Neural cell (in vitro differentiated cells): ENCODE measurements around the gene IMMP2L.

ENCODE experiments used
- EP300 ChIP-seq: fragments of 450-650 bp; conservative IDR thresholded peaks from 2 replicates; pipeline ENCODE4 v1.6.1; 2014; ENCODE audit warnings: antibody characterized with exemption, mild to moderate bottlenecking, moderate library complexity; ENCODE audit not compliant: poor library complexity, severe bottlenecking
- EZH2 ChIP-seq: fragments of 200-600, 300-800 bp; shearing (Covaris generic), sonication (generic); IDR thresholded peaks from 2 replicates; pipeline ENCODE4 v1.6.1; 2014; ENCODE audit warnings: antibody characterized with exemption, low read length, borderline replicate concordance, mild to moderate bottlenecking; ENCODE audit not compliant: insufficient read depth, poor library complexity, severe bottlenecking
- POLR2AphosphoS5 ChIP-seq: IDR thresholded peaks from 2 replicates; pipeline ENCODE4 v1.6.1; 2012
- RAD21 ChIP-seq: fragments of 450-650 bp; conservative IDR thresholded peaks from 2 replicates; pipeline ENCODE4 v1.6.1; 2014; ENCODE audit warnings: antibody characterized with exemption, mild to moderate bottlenecking, moderate library complexity
- SMC3 ChIP-seq: fragments of 450-650 bp; conservative IDR thresholded peaks from 2 replicates; pipeline ENCODE4 v1.6.1; 2014; ENCODE audit warnings: antibody characterized with exemption, mild to moderate bottlenecking, moderate library complexity; ENCODE audit not compliant: poor library complexity
- TF ChIP-seq, protein P1 (sequence below): fragments of 450-650 bp; IDR thresholded peaks from 2 replicates; pipeline ENCODE4 v1.5.1; 2014; ENCODE audit warnings: antibody characterized with exemption, mild to moderate bottlenecking, moderate library complexity; ENCODE audit not compliant: poor library complexity, severe bottlenecking
- TF ChIP-seq, protein P2 (sequence below): IDR thresholded peaks from 2 replicates; pipeline ENCODE4 v1.6.1; 2012; ENCODE audit warnings: borderline replicate concordance

DNA sequence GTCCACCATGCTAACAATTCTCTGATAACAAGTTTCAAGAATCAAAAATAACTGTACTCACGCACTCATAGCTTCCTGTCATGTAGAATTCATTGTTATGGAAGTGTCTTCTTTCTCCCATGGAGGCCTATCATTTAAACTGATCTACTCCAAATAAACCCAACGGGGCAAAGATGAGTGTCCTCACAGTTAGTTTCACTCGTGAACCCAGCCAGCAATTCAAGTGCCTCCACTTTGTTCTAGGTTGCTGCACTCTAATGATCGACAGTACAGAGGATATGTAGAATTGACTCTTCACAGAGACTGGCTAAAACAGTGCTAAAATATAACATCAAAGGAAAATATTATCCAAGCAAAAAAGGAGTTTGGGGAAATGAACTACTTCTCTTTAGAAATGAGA is 360.0 kb downstream of the IMMP2L start:
- no peak for TF ChIP-seq RAD21
- no peak for TF ChIP-seq EZH2
- TF ChIP-seq, protein P1, sequence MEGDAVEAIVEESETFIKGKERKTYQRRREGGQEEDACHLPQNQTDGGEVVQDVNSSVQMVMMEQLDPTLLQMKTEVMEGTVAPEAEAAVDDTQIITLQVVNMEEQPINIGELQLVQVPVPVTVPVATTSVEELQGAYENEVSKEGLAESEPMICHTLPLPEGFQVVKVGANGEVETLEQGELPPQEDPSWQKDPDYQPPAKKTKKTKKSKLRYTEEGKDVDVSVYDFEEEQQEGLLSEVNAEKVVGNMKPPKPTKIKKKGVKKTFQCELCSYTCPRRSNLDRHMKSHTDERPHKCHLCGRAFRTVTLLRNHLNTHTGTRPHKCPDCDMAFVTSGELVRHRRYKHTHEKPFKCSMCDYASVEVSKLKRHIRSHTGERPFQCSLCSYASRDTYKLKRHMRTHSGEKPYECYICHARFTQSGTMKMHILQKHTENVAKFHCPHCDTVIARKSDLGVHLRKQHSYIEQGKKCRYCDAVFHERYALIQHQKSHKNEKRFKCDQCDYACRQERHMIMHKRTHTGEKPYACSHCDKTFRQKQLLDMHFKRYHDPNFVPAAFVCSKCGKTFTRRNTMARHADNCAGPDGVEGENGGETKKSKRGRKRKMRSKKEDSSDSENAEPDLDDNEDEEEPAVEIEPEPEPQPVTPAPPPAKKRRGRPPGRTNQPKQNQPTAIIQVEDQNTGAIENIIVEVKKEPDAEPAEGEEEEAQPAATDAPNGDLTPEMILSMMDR = no peak
- TF ChIP-seq, protein P2, sequence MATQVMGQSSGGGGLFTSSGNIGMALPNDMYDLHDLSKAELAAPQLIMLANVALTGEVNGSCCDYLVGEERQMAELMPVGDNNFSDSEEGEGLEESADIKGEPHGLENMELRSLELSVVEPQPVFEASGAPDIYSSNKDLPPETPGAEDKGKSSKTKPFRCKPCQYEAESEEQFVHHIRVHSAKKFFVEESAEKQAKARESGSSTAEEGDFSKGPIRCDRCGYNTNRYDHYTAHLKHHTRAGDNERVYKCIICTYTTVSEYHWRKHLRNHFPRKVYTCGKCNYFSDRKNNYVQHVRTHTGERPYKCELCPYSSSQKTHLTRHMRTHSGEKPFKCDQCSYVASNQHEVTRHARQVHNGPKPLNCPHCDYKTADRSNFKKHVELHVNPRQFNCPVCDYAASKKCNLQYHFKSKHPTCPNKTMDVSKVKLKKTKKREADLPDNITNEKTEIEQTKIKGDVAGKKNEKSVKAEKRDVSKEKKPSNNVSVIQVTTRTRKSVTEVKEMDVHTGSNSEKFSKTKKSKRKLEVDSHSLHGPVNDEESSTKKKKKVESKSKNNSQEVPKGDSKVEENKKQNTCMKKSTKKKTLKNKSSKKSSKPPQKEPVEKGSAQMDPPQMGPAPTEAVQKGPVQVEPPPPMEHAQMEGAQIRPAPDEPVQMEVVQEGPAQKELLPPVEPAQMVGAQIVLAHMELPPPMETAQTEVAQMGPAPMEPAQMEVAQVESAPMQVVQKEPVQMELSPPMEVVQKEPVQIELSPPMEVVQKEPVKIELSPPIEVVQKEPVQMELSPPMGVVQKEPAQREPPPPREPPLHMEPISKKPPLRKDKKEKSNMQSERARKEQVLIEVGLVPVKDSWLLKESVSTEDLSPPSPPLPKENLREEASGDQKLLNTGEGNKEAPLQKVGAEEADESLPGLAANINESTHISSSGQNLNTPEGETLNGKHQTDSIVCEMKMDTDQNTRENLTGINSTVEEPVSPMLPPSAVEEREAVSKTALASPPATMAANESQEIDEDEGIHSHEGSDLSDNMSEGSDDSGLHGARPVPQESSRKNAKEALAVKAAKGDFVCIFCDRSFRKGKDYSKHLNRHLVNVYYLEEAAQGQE = no peak
- no peak for TF ChIP-seq EP300
- TF ChIP-seq SMC3 = no peak
- no peak for TF ChIP-seq POLR2AphosphoS5
